ENCODE measurements around the gene CD109.
A peak's percentile ranks its signal among the peaks of the same experiment; 100 is the strongest.
"Not testable (repeated sequence)": the region's sequence is repeated elsewhere in the genome, so short reads cannot be mapped to it uniquely, and the experiment has no call there.

CD109 gene

DNA sequence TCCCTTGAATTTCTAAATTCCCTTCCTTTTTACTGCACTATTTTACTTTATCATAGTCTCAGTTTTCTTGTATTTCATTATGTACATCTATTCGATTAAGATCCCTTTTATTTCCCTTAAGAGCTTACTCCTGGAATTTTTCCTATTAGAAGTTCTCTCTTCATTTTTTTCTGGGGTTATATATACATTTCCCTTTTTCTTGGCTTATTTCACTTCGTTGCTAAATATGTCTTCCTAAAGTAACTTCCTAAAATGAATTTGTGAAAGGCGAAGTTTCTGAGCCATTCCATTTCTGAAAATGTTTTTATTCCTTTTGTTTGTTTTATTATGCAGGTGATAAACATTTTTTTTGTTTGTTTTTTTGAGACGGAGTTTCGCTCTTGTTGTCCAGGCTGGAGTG is 5.9 kb upstream of the CD109 start:
- no peak for DNase-seq

DNA sequence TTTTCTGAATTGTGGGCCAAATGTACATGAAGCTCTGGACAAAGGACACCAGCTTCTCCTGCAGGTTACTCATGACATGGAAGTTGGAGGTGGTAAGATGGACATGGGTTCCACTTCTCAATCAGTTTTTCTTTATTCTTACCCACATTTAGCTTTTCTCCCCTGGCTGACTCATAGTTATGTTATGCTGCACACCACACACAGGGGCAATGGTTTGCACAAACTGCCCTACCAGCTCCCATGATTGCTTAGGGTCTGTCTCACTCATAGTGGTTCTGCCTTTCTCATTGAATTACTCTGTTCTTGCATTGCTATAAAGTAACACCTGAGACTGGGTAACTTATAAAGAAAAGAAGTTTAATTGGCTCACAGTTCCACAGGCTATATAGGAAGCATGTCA is 4.5 kb upstream of the CD109 start:
- DNase-seq, result no peak

DNA sequence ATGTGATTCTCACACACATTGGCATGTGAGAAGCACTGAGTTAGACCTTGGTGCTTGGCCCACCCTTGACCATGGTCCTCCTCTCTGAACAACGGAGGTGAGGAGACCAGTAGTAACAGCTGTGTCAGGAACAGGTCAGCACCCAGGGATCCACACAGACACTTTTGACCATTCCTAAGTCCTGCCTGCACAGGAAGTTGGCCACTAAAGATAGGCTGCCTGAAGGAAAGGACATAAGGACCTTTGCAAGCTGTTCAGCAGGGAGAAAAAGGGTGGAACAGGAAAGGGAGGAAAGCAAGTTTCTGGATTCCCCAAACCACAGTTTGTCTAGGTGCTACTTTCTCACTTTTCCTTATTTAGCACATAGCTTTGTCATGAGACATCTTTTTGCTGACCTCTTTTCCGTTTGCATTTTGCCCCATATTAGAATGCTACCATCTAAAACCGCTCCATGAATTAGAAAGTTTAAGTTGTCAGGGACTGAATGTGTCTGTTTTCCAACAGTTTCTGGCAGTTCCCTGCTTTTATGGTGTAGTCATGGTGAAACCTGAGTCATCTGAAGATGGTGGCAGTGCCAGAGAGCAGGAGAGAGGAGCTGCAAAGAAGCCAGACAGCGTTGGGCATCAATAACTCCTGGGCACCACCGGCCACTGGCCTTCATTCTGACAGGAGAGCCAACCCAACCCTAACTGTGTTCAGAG is 1.1 kb upstream of the CD109 start:
- DNase-seq, result no peak

DNA sequence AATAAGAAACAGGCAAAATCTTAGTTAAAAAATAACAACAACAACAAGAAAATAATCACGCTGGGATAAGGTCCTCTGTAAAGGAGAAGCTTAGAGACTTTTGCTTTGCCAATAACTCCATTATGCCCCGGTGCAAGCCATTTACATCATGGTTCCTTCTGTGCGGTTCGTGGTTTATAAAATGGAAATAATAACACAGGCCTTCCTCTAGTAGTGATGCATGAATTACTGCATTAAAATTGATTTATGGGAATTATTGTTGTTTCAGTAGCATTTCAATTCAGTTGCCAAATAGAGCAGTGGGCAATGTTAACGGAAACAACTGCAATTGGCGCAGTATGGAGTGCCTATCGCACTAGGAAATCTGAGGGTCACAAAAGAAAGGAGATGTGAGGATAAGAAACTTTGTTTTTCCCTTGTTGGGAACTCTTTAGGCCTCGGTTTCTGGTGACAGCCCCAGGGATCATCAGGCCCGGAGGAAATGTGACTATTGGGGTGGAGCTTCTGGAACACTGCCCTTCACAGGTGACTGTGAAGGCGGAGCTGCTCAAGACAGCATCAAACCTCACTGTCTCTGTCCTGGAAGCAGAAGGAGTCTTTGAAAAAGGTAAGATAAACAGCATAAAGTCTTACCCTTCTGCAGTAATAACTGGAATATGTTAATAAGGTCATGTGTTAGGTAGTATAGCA is 1.1 kb downstream of the CD109 start:
- no peak for DNase-seq

DNA sequence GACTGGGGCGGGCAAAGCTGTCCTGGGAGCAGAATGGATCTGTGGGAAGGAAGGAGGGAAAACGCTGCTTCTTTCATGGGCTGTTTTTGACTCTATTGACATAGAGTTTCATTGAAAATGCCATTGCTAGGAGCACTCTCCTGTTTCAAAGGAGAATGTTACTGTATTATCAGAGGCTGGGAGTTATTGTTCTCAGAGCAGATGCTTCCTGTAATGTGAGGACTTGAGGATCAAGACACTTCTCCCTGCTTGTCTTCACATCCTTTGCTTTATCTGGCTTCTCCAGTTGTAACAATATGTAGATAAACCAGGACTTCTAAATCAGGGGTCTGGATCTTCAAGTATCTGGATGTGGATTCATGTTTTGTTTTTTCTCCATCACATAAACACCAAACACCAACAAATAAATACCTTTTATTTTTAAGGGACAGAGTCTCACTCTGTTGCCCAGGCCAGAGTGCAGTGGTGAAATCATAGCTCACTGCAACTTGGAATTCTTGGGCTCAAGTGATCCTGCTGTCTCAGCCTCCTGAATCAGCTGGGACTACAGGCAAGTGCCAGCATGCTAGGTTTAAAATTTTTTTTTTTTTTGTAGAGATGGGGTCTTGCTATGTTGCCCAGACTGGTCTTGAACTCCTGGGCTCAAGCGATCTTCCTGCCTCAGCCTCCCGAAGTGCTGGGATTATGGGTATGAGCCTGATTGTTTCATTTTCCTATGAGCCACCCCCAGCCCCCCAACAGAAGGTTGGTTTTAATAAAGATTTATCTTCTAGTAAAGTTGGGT is 3.9 kb downstream of the CD109 start:
- DNase-seq, result no peak

DNA sequence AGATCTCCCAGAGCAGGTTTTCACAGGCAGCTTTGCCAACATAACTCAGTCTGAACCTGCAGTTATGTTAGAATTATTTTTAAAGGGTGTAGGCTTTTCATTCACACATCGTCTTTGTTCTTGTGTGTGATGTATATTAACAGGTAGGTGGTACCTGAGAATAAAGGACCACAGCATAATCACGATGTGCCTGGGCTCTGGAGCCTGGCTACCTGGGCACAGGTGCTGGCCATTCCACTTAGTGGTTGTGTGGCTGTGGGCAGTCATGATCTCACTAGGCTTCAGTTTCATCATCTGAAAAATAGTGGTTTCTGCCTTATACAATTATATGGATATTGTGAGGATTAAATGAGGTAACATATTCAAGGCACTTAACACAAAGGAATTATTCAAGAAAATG is 6.4 kb downstream of the CD109 start:
- no peak for DNase-seq

DNA sequence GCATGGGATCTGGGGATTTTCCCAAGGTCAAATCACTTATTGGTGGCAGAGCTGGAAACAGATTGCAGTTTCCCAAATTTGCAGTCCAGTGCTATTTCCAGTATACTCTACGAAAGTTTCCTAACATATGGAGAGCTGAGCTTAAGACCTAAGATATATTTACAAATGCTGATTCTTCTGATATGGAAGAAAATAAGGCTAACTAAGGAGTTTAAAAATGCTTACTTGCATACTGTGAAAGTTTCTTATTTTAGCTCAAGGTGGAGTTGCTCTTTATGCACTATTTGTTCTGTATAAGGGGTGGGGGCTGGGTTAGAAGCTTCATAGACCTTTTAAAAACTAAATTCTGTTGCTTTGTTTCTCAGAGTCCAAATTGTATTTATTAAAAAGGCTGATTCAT is 7.5 kb downstream of the CD109 start:
- DNase-seq, result no peak

DNA sequence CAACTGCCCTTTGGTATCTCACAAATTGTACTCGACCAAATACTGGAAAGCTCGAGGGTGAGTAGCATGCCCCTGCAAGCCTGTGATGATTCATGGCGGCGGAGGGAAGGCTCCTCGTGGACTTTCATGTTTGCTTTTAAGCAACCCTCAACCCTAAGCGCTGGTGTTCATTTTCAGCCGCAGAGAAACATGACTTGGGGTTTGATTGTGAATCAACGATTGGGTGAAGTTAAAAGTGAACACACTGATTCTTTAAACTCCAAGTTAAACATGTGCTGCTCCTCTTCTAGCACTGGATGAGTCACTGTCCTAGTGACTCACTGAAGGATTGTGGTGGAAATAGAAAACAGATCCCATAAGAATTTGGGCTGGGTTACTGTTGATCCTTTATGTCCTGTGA is 8.3 kb downstream of the CD109 start:
- DNase-seq, result peak; percentile 17

DNA sequence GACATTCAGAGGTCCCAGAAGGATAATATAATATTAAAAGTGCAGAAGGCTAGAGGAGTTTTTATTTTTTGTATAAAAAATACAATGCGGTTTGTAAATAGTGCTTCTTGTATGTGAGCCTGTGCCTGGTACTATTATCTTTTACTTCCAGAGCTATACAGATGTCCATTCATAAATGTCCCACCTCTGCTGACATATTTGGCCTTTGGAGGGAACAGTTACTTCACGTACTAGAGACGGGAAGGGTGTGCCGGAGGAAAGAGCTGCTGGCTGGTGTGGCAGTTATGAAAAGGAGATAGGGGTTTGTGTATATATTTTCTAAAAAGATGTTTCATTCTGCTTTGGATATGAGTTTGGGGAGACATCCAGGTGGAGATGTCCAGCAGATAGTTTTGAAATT is 8.8 kb downstream of the CD109 start:
- no peak for DNase-seq

DNA sequence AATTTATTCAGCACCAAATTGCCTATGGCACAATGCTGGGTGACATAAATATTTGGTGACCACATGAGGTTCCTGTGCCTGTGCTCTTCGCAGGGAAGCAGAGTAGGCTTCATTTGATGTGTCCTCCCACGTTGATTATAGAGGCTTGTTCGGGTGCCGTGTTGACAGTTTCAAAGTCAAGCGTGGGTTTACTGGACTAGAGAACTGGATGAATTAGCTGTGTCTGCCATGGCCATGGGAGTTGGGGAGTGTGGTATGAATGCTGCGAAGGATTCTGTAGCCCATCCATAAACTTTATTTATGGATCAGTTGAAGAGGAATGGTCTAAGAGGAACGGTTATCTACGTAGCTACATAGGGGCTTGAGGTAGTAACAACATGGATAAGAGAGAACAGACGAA is 11.0 kb downstream of the CD109 start:
- DNase-seq, result no peak

DNA sequence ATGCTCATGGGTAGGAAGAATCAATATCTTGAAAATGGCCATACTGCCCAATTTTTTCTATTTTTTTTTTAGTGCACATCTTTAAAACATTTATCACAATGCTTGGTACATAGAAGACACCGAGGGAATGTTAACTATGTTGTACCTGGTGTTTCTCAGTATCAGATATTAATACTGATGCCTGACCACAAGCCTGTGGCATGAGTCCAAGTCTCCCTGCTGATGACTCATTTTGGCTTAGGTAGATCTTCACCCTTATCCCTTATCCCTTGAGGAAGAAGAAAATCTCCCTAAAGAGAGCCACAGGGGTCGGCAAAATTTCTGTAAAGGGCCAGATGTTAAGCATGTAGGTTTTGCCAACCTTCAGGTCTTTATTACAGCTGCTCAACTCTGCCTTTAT is 14.5 kb downstream of the CD109 start:
- no peak for DNase-seq

DNA sequence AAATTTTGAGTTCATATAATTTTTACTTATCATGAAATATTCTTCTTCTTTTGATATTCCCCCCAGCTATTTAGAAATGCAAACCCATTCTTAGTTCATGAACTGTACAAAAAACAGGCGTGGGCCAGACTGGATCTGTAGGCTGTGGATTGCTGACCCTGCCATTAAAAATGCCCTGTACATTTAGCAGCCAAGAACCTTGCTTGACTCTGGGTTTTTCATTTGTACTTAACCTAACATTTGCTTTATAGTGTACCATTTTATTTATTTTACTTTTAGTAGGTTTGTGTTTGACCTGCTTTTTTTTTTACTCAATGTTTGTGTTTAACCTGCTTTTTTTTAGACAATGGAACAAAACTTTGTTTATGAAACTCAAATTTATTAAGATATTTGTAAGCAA is 14.9 kb downstream of the CD109 start:
- no peak for DNase-seq

DNA sequence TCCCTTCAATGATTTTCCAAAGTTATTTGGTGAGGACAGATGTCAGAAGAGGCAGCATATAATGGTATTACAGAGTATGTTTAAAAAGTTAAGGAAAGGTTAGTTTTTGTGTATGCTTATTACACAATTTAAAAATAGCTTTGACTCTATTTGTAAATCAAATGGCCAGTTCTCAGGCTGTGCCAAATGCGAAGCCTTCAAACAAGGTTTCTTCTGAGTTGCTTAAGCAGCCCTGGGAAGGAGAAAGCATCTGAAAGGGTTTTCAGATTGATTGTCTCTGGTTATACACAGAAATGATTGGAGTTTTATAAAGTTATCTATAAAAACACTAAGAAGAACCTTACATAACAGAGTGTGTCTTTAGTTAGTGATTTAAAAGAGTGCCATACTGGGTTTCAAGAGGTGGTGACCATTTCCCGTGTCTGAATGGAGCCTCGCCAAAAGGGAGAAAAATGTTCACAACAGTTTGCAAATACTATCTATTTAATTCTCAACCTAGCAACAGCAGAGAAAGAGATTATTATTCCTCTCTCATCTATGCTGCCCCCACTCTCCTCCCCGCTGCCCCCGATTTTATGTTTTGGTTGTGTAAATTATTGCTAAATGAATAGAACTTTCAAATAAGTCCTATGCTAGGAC is 16.7 kb downstream of the CD109 start:
- no peak for DNase-seq

DNA sequence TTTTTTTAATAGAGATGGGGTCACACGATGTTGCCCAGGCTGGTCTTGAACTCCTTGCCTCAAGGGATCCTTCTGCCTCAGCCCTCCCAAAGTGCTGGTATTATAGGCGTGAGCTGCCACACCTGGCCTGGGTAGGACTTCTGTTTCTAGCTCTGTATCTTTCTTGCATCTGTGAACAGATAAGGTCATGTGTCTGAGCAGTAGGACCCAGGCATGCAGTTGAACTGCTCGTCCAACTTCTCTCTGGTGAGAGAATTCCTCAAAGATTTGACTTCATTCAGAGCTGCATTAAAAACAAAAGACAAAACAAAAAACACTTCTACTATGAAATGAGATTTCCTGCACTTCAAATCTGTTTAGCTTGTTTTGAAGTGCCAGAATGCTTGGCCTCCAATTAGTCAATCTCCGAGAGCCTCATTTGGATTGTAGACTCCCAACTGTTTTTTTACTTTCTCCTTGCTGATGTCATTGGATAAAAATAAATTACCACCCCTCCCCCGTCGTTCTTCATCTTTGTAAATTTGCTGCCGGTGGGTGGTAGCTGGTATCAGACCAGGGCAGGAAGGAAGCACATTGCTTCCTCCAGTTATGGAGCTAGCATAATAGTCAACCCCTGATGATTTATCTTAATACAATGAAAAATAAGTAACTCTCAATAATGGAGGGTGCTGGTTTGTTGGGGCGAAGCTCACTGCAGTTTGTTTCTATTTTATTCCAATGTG is 17.6 kb downstream of the CD109 start:
- no peak for DNase-seq

DNA sequence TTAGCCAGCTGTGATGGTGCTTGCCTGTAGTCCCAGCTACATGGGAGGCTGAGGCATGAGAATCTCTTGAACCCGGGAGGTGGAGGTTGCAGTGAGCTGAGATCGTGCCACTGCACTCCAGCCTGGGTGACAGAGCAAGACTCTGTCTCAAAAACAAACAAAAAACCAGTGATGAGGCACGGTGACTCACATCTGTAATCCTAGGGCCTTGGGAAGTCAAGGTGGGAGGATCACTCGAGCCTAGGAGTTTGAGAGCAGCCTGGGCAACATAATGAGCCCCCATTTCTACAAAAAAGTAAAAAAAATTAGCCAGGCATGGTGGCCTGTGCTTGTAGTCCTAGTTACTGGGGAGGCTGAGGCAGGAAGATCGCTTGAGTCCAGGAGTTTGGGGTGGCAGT is 19.1 kb downstream of the CD109 start:
- DNase-seq, result not testable (repeated sequence)

DNA sequence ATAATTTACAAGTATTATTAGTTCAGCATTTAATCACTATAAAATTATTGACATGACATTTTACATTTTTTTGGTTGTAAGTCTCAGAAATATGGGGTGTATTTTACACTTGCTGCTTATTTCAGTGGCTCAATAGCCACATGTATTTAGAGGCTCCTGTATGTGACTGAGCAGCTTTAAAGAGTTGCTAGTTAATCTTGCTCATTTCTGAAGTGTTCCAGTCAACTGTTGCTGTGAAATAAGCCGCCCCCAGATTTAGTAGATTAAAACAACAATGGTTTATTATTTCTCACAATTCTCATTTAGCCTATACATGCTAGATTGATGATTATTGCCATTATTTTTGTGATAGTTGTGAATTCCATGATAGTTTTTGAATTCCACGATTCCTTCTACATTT is 23.0 kb downstream of the CD109 start:
- no peak for DNase-seq

DNA sequence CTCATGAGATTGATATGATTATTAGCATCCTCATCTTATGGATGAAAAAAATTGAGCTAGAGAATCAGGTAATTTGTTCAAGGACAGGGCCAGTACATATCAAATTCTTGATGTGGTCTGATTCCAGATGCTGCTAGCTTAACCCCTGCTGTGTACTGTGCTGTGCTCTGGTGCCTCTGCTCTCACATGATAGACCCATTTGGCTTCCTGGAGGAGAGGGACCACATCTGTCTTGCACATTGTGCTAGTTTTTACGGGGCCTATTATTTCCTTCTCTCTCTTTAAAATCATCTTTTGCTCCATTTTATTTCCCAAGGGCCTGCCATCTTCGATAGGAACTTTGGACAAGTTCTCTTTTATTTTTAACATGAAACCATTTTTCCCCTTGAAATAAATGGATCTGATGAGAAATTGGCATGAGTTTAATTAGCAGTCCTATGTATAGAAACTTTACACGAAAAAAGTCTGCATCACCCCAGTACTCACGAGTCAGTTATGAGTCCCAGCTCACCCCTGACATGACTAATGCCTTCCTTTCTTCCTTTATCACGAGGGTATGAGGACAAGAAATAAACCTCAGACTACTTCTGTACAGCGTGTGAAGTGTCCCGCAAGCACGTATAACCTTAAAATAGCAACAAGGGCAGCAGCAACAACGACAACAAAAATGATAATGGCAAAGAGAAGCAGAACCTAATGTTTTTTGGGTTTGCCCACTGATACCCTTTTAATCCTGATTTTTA is 26.5 kb downstream of the CD109 start:
- no peak for DNase-seq

DNA sequence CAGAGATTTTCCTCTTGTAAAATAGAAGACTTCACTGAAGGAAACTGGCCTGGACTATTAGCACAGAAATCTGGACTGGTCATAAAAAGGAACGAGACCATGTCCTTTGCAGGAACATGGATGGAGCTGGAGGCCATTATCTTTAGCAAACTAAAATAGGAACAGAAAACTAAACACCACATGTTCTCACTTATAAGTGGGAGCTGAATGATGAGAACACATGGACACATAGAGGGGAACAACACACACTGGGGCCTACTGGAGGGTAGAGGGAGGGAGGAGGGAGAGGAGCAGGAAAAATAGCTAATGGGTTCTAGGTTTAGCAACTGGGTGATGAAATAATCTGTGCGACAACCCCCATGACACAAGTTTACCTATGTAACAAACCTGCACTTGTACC is 27.5 kb downstream of the CD109 start:
- not testable (repeated sequence) for DNase-seq

DNA sequence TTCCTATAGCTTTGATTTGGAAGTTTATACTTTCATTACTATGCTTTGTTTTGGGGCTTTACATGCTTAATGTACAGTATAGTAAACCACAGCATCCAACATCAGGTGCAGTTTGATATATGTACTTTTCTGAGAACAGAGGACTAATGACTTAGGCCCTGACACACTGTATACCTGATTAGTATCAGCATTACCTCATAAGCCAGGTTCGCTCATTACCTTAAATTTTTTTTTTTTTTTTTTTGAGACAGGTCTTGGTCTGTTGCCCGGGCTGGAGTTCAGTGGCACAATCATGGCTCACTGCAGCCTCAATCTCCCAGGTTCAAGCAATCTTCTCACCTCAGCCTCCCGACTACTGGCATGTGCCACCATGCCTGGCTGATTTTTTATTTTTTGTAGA is 28.4 kb downstream of the CD109 start:
- DNase-seq, result no peak

DNA sequence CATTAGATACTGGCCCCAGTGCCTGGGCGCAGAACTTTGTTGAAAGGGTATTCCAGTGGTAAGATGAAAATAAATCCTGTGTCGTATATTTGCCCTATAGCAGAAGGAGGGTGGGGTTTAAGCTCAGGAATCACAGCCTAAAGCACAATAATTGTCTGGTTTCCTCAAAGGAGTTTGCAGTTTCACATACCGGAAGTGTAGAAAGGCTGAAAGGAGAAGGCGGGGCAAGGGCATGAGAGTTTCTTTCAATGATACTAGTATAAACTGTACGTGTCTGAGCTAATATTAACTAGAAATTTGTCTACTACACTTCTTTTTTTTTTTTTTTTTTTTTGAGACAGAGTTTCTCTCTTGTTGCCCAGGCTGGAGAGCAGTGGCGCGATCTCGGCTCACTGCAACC is 29.2 kb downstream of the CD109 start:
- DNase-seq, result not testable (repeated sequence)

DNA sequence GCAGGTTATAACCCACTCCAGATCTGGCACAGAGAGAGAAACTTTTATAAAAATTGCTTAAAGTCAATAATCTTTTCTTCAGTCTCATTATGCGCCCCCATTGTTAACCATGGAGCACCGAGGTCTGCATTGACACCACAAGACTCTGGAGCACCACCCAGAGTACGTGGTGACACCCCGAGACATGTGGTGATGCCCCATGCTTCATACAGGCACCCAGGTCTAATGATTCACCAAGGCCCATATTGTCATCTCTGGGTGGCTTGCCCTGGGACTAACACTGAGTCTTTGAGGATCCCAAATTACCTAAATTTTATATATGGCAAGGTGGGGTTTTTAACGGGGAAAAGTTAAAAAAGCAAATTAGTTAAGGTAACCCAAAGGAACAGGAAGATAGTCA is 31.1 kb downstream of the CD109 start:
- DNase-seq, result no peak

DNA sequence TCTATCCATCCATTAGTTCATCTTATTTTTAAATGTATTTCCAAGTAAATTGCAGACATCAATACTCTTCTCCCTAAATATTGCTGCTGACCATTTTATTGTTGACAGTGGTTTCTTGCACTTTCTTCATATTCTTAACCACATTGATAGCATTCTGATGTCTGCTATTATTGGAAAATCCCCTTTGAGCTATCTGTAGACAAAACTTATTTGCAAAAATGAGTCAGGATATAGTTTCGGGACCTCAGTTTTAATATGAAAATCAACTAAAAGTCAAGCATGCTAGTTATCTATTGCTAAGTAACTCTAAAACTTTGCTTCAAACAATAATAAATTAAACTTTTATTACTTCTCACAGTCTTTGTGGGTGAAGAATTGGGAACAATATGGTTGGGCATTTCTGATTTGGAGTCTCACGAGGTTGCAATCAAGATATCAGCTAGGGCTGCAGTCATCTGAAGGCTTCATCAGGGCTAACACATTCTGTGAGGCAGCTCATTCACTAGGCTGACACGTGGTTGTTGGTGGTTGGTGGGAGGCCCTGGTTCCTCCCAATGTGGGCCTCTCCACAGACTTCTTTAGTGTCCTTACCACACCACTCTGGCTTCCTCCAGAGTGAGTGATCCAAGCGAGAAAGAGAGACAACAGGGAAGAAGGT is 32.7 kb downstream of the CD109 start:
- no peak for DNase-seq
